Measurements from ENCODE around the gene IMPA2. TPM values are rescaled to one million over a fixed set of nuclear protein-coding genes. Genes with fewer than 3 reads are reported as not detected.

Gene IMPA2
- total RNA-seq, 1 experiment from 2014 or later, result 37.6 TPM

DNA sequence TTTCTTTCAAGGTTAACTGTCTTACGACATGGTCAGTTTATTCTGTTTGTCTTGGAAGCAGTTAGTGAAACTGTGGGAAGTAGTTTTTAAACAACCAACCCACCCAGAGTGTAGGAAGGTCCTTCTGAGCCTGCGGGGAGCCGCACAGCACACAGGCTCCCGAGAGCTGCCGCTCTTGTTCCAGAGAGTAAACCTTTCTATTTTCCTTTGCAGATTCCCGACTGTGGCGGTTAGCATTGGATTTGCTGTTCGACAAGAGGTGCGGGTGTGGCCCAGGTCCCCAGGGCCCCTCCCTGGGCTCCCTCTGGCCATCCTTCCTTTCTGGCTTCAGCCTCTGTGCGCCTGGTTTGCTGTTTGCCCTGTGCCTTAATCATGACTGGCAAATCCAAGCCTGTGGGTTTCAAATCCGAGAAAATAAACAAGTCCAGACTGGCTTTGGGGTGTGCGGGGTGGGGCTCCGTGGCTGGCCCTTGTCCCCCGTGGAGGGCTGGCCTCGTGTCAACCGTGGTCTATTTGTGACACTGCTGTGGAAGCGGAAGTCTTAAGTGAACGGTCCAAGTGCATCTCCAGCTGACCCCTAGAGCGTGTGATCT is 30.7 kb downstream of the IMPA2 start:
- POLR2A ChIA-PET, result no interaction called here
- H3K4me1 ChIP-seq (ENCODE audit: control insufficient read depth, insufficient read depth, low read length), result no peaks in the 10 kb centered on the region
- ATAC-seq (no peak), DNase-seq (ENCODE audit: low read depth, low spot score) (no peak)
- CTCF ChIA-PET, result no interaction called here
- no peaks in the 10 kb centered on the region for H3K9me3 ChIP-seq (ENCODE audit: control insufficient read depth, insufficient read depth, low read depth, low read length)
- in situ Hi-C loops (cut with HindIII; ENCODE audit: low pct_unique_long_range_greater_than_20kb, low sequenced_read_pairs), result loop anchor here (25.0 kb wide), 1 partner anchor 100 kb away; the partner anchor contains the start of gene MPPE1
- H3K27ac ChIP-seq (ENCODE audit: low read length), result no peak overlapping the region
- BruUV-seq (replicated peaks), result no TSS peak
- H3K4me3 ChIP-seq (ENCODE audit: low read depth in 2 of 2, low read length in 2 of 2), result no peak overlapping the region
- no peaks in the 10 kb centered on the region for H3K36me3 ChIP-seq (ENCODE audit: control insufficient read depth, insufficient read depth, low read length)
- H3K27me3 ChIP-seq (ENCODE audit: control insufficient read depth, insufficient read depth, low read length), result no peaks in the 10 kb centered on the region
- intact Hi-C loops (cut with micrococcal nuclease; ENCODE audit: unreplicated experiment), result no loop called here
- TF ChIP-seq TCF7L2 (IDR thresholded peaks at IDR 0.05; ENCODE audit: low read depth, low read length), result no peak

DNA sequence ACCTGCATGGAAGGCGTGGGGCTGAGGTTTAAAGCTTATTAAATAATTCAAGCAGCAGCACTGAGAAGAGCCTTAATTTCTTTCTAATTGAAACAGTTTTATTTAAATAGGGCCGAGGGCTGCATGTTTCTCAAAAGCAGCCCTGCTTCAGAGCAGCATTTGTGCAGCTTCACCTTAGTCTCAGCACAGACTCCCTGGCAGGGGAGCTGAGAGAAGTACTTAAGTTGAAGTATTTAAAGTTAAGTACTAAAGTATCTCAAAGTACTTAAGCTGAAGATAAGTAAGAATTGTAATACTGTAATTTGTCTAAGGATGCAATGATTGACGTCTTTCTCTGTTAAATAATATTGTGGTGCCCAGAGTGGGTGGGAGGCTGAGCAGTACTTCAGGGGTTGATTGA is 31.4 kb downstream of the IMPA2 start:
- ATAC-seq (no peak), DNase-seq (ENCODE audit: low read depth, low spot score) (no peak)
- no TSS peak for BruUV-seq (replicated peaks)
- Histone ChIP-seq H3K27me3 (ENCODE audit: control insufficient read depth, insufficient read depth, low read length) (no peaks in the 10 kb centered on the region), H3K36me3 (ENCODE audit: control insufficient read depth, insufficient read depth, low read length) (no peaks in the 10 kb centered on the region), H3K9me3 (ENCODE audit: control insufficient read depth, insufficient read depth, low read depth, low read length) (no peaks in the 10 kb centered on the region), H3K4me3 (ENCODE audit: low read depth in 2 of 2, low read length in 2 of 2) (no peak overlapping the region), H3K27ac (ENCODE audit: low read length) (no peak overlapping the region), H3K4me1 (ENCODE audit: control insufficient read depth, insufficient read depth, low read length) (no peaks in the 10 kb centered on the region)
- ChIA-PET CTCF (no interaction called here), POLR2A (no interaction called here)
- intact Hi-C loops (cut with micrococcal nuclease; ENCODE audit: unreplicated experiment), result no loop called here
- in situ Hi-C loops (cut with HindIII; ENCODE audit: low pct_unique_long_range_greater_than_20kb, low sequenced_read_pairs), result loop anchor here (25.0 kb wide), 1 partner anchor 100 kb away; the partner anchor contains the start of gene MPPE1
- no peak for TF ChIP-seq POLR2AphosphoS5 (IDR thresholded peaks at IDR 0.05; ENCODE audit: low read depth, low read length)
- TF ChIP-seq, protein P1, sequence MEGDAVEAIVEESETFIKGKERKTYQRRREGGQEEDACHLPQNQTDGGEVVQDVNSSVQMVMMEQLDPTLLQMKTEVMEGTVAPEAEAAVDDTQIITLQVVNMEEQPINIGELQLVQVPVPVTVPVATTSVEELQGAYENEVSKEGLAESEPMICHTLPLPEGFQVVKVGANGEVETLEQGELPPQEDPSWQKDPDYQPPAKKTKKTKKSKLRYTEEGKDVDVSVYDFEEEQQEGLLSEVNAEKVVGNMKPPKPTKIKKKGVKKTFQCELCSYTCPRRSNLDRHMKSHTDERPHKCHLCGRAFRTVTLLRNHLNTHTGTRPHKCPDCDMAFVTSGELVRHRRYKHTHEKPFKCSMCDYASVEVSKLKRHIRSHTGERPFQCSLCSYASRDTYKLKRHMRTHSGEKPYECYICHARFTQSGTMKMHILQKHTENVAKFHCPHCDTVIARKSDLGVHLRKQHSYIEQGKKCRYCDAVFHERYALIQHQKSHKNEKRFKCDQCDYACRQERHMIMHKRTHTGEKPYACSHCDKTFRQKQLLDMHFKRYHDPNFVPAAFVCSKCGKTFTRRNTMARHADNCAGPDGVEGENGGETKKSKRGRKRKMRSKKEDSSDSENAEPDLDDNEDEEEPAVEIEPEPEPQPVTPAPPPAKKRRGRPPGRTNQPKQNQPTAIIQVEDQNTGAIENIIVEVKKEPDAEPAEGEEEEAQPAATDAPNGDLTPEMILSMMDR (IDR thresholded peaks at IDR 0.05), result no peak
- no peak for TF ChIP-seq TCF7L2 (IDR thresholded peaks at IDR 0.05; ENCODE audit: low read depth, low read length)
- TF ChIP-seq, protein P2, sequence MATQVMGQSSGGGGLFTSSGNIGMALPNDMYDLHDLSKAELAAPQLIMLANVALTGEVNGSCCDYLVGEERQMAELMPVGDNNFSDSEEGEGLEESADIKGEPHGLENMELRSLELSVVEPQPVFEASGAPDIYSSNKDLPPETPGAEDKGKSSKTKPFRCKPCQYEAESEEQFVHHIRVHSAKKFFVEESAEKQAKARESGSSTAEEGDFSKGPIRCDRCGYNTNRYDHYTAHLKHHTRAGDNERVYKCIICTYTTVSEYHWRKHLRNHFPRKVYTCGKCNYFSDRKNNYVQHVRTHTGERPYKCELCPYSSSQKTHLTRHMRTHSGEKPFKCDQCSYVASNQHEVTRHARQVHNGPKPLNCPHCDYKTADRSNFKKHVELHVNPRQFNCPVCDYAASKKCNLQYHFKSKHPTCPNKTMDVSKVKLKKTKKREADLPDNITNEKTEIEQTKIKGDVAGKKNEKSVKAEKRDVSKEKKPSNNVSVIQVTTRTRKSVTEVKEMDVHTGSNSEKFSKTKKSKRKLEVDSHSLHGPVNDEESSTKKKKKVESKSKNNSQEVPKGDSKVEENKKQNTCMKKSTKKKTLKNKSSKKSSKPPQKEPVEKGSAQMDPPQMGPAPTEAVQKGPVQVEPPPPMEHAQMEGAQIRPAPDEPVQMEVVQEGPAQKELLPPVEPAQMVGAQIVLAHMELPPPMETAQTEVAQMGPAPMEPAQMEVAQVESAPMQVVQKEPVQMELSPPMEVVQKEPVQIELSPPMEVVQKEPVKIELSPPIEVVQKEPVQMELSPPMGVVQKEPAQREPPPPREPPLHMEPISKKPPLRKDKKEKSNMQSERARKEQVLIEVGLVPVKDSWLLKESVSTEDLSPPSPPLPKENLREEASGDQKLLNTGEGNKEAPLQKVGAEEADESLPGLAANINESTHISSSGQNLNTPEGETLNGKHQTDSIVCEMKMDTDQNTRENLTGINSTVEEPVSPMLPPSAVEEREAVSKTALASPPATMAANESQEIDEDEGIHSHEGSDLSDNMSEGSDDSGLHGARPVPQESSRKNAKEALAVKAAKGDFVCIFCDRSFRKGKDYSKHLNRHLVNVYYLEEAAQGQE (IDR thresholded peaks at IDR 0.05; ENCODE audit: insufficient read depth in 1 of 2, low read depth in 2 of 2, low read length in 1 of 2), result no peak
- no peak for TF ChIP-seq SIN3A (IDR thresholded peaks at IDR 0.05; ENCODE audit: borderline replicate concordance, insufficient read depth, low read depth, low read length)

DNA sequence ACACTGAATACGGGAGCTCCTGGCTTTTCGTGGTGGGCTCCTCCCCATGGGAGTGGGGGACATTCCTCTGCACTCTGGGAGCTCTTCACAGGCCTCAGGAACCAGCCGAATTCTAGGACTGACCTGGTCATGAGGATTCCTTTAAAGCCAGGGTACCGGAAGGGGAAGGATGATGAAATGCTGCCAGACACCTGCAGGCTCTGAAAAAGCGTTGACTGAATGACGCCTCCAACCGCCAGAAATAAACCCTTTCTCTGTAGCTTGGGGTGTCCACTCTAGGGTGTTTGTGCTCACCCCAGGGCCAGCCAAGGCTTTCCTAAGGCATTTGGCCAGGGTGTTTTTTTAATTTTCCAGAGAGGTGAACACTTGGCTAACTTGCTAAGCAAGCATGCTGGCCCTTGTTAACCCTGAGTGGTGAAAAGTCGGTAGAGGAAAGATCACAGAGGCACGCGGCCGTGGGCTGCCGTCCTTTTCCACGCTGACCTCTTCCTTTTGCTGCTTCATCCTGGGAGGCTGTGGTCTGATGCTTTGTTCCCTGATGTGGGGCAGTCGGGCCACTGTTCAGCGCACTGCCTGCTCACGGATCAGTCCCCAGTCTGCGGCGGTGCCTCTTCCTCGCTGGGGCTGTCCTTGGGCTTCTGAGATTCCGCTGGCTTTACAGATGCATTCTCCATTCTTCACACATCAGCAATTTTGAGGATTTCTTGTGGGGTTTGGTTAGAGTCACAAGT is 32.0 kb downstream of the IMPA2 start:
- no peak for ATAC-seq
- TF ChIP-seq POLR2AphosphoS5 (IDR thresholded peaks at IDR 0.05; ENCODE audit: low read depth, low read length) (no peak), SIN3A (IDR thresholded peaks at IDR 0.05; ENCODE audit: borderline replicate concordance, insufficient read depth, low read depth, low read length) (no peak)
- TF ChIP-seq, protein P1 (IDR thresholded peaks at IDR 0.05), result no peak
- intact Hi-C loops (cut with micrococcal nuclease; ENCODE audit: unreplicated experiment) (no loop called here), in situ Hi-C loops (cut with HindIII; ENCODE audit: low pct_unique_long_range_greater_than_20kb, low sequenced_read_pairs) (loop anchor here (25.0 kb wide), 1 partner anchor 101 kb away; the partner anchor contains the start of gene MPPE1)
- Histone ChIP-seq H3K27ac (ENCODE audit: low read length) (no peak overlapping the region), H3K4me1 (ENCODE audit: control insufficient read depth, insufficient read depth, low read length) (no peaks in the 10 kb centered on the region), H3K36me3 (ENCODE audit: control insufficient read depth, insufficient read depth, low read length) (no peaks in the 10 kb centered on the region), H3K4me3 (ENCODE audit: low read depth in 2 of 2, low read length in 2 of 2) (no peak overlapping the region), H3K27me3 (ENCODE audit: control insufficient read depth, insufficient read depth, low read length) (no peaks in the 10 kb centered on the region), H3K9me3 (ENCODE audit: control insufficient read depth, insufficient read depth, low read depth, low read length) (no peaks in the 10 kb centered on the region)
- BruUV-seq (replicated peaks), result no TSS peak
- DNase-seq (ENCODE audit: low read depth, low spot score), result no peak
- ChIA-PET CTCF (no interaction called here), POLR2A (no interaction called here)
